Measurements from ENCODE around the gene NR2E3. TPM values are rescaled to one million over a fixed set of nuclear protein-coding genes. Genes with fewer than 3 reads are reported as not detected.
A peak's percentile ranks its signal among the peaks of the same experiment; 100 is the strongest.

The NR2E3 gene
- 0.20 and 0.22 TPM in 2 replicates for total RNA-seq

- no peak for DNase-seq (ENCODE audit: low read depth in 2 of 2)
These were observed at the start of gene NR2E3 for GRCh38 chr15:71810256-71811035. NR2E3 (plus strand) TSS chr15:71810554; CDS start chr15:71810744, 190 bp downstream.

DNA sequence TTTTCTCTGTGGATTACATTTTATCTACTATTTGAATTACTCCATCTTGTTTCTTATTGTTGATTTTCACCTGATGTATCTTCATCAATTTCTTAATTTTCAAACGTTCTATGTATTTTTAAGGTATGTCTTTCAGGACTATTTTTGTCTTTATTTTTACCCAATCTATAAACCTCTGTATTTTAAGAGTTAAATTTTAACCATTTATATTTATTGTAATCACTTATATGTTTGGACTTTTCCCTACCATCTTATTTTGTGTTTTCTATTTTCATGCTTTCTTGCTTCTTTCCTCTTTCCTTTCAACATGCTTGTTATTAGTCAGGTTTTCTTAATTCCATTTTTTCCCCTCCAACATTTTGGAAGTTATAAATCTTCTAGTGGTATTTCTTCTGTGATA is 49.5 kb upstream of the NR2E3 start:
- no peak for DNase-seq (ENCODE audit: low read depth in 2 of 2)

GRCh38 chr15:71761649-71762048 is 48.7 kb upstream of the NR2E3 start:
- DNase-seq (ENCODE audit: low read depth in 2 of 2), result peak; percentile 91 to 96

- no peak for DNase-seq (ENCODE audit: low read depth in 2 of 2)
These were observed 42.2 kb upstream of the NR2E3 start for GRCh38 chr15:71768184-71768583.

DNA sequence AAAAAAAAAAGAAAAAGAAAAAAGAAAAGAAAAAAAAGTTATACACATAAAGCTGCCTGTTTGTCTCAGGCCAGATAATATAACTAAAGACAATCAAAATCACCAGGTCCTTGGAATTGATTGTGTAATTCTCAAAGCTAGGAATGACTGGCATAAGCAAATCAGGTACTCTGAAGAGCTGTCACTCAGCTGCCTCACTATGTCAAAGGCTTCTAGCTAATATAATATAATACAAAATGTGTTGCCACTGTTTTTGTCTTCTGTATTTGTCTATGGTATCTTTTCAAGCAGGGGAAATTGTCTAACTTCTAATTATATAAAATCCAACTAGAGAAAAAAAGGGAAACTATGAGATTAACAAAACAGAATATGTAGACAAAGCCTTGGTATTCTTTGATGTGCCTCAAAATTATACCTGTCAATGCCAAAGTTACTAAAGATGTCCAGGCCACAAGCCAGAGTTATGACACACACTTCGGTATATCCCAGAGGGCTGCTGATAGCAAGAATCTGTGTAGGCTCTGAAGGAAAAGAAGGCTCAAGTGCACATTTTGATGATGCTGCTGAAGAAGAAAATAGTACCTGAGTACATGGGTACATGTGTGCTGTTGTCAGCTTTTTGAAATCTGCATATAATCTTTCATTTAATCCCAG is 37.0 kb upstream of the NR2E3 start:
- no peak for DNase-seq (ENCODE audit: low read depth in 2 of 2)

DNA sequence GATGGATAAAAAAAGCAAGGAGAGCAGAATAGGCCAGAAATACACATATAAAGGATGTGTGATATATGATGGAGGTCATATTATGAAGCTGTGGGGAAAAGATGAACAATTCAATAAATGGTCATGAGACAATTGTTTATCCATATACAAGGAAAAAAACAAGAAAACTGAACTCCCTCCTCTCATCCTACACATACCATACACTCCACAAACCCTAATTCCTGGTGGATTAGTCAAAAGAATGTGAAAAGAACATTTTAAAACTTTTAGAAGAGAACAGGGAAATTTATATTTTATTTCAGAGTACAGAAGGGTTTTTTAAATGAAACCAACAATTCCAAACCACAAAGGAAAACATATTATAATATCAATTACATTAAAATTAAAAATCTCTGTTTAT is 34.5 kb upstream of the NR2E3 start:
- no peak for DNase-seq (ENCODE audit: low read depth in 2 of 2)

GRCh38 chr15:71776304-71776703 is 34.0 kb upstream of the NR2E3 start:
- no peak for DNase-seq (ENCODE audit: low read depth in 2 of 2)

DNA sequence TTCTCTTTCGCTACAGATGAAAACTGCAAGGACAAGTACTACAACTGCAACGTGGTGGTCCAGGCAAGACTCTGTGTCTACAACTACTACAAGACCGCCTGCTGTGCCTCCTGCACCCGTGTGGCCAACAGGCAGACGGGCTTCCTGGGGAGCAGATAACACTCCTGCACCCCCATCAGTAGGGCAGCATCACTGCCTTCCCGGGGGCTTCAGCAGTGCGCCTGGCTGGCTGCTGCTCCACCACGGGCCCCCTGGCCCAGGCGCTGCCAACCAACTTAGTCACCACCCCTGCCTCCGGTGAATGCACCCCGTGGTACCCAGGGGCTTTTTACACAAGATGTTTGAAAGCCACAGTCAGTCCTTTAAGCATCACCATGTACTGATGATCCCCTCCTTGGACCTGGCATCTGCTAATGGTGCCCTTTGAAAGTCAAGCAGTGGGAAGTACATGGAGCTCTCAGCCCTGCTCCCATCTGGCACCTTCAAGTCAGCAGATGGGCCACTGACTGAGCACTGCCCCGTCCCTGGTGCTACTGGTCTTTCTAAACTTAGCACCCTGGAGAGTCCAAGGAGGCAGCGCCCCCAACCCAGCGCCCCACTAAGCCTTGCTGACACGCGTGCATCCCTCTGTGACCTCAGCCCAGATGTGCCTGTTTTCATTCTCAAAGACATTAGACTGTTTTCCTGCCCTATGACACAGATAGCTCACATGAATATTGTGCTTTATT is 33.0 kb upstream of the NR2E3 start:
- no peak for DNase-seq (ENCODE audit: low read depth in 2 of 2)

DNA sequence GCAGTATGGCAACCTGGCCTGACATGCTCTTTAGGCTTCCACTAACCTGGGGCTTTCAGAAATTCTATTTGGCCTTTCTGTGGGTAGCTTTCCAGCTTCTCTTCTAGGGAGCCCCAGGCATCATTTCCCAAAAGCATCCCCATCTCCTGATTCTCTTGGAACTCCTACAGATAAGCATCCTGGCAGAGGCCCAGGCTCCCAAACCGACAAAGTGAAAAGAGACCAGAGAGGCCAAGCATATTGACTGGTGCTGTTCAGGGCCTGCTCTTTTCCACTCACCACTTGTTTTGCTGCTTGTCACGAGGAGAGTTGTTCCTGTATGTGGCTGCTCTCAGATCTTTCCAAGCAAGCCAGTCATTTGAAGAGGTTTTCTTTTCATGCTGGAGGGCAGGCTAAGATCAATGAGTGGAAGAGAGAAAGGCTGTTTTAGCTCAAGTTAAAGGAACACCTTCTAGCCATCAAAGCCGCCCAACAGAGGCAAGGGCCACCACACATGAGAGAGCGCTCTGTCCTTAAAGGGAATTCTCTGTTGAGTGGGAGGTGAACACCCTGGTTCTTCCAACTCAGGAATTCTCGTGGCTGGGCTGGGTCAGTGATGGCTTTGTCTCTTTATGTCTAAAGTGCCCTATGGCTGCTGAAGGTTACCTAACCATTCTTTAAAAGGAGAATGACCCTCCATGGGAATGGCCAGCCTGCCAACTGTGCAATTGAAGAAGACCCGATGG is 31.1 kb upstream of the NR2E3 start:
- no peak for DNase-seq (ENCODE audit: low read depth in 2 of 2)

- peak; percentile 85 to 86 for DNase-seq (ENCODE audit: low read depth in 2 of 2)
These were observed 30.0 kb upstream of the NR2E3 start for GRCh38 chr15:71780115-71780976.

- no peak for DNase-seq (ENCODE audit: low read depth in 2 of 2)
These were observed 29.0 kb upstream of the NR2E3 start for GRCh38 chr15:71781179-71781964.

DNA sequence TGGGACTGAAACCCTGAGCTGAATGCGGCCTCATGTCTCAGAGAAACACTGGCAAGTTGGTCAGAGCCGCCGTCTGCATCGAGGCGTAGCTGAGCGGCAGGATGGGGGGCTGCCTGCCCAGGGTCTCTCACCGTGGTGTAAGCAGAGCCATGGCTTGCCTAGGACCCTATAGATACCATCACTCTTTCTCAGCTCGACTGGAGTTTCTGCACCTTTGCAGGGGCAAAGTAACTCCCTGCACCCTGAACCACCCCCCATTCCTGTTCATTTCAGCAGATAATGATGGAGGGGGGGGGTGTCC is 28.4 kb upstream of the NR2E3 start:
- no peak for DNase-seq (ENCODE audit: low read depth in 2 of 2)

GRCh38 chr15:71782422-71783165 is 27.8 kb upstream of the NR2E3 start:
- peak in 1 of 2 donors; percentile 50 for DNase-seq (ENCODE audit: low read depth in 2 of 2)

DNA sequence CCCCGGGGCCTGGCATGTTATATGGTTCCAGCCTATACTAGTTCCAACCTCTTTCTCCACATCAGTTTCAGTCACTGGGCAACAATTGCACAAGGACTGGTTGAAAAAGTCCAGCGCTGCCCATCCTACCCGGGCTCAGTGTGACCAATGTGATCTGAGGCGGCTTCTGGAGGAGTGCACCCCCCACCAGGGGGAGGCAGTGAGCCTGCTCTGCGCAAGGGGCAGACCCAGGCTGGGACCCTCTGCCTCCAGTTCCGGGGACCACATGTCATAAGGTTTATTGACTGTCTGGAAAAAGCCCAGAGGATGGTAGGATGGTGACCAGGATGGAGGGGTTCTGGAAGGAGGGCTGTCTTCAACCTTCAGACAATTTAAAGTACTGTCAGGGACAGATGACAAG is 25.6 kb upstream of the NR2E3 start:
- no peak for DNase-seq (ENCODE audit: low read depth in 2 of 2)

DNA sequence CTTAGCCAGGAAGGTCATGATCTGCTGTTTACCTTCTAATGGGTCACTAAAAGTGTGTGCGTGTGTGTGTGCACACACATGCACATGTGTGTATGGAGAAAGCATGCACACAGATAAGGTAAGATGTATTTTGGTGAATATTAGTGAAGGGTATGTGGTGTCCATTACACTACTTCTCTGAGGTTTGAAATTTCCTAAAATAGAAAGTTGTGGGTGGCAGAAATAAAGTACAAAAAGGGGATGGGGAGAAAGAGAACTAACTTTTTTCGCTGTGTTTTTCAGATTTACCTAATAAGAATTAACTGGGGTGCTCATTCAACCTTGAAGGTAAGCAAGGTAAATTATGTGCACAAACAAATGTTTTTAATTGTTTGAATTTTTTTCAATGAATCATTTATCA is 24.4 kb upstream of the NR2E3 start:
- DNase-seq (ENCODE audit: low read depth in 2 of 2), result no peak

- DNase-seq (ENCODE audit: low read depth in 2 of 2), result no peak
These were observed 23.7 kb upstream of the NR2E3 start for GRCh38 chr15:71786673-71787072.

DNA sequence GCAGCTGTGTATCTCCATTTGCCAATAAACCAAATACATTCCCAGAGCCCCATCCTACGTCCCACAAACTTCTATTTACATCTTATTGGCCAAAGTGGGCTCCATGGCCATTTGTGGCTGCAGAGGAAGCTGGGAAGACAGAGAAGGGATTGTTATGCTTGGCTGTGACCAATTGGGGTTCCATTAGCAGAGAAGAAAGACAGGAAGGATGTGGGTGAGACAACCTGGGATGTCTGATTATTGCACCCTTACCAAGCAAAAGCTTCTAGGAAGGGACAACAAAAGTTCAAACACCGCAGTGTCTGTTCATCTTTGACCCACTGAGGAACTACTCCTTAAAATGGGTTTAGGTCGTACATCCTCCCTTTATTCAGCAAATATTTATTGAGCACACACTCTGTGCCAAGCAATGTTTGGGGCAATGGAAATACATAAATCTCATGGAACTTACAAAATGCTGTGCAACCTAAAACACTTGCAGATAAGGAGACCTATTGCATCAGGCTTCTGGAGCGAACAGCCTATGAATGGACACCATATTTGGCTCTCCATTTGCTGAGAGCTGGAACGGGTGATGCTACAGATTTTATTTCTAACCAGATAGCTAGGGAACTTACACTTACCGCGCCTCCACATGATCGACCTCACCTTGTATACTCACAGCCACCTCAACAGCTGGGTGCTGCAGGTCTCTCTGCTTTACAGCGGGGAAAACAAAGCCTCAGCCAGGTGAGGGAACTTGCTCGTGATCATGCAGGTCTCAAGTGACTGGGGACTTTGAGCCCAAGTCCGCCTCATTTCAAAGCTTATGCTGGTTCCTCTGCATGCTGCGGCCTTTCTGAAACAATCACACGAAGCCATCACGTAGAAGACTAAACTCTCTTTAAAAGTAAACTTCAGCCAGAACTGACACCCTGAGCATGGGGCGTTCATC is 21.4 kb upstream of the NR2E3 start:
- DNase-seq (ENCODE audit: low read depth in 2 of 2), result peak; percentile 56 to 78

GRCh38 chr15:71789616-71790015 is 20.7 kb upstream of the NR2E3 start:
- DNase-seq (ENCODE audit: low read depth in 2 of 2), result no peak

All from lung microvascular endothelial cell (primary cell).